ENCODE data around the gene HP1BP3. TPM values are rescaled to one million over a fixed set of nuclear protein-coding genes. Genes with fewer than 3 reads are reported as not detected.

The HP1BP3 gene
- total and polyA plus RNA-seq, 4 donors = 34.8 to 115 (median 72.7) TPM

DNA sequence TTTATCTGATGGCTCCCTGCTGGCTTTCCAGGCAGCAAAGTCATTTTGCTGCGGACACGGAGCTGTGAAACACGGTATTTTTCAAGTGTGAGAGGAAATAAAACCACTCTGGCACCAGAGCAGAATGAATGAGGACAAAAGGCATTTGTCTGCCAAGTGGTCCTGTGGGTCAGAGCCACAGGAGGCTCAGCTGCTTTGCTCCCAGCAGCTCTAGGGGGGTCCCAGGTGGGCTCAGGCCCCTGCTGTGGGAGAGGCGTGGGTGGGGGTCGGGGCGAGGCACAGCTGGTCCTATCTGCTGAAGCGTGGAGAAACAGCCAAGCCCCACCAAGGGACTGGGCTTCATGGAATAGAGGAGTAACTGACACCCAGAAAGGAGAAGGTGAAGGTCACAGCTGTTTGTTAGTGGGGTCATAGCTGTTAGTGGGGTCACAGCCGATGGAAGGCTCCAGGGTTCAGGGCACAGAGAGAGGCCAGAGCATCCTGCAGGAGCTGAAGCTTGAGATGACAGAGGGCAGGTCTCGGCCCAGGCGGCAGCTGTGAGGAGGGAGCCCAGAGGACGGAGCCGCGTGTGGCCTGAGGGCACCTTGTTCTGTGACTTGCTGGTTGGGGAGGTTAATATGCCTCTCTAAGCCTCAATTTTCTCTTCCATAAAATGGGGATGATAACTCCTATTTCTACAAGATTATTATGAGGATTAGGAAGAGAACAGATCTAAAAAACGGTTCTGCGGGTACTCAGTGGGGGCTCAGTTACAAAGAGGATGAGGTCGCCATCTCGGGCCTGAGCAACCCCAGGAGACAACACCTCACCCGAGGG, 76.4 kb downstream of the HP1BP3 start:
- no peak for DNase-seq (ENCODE audit: low spot score)
- Histone ChIP-seq H3K27me3 (ENCODE audit: control insufficient read depth in 4 of 4, insufficient read depth in 4 of 4, low read length in 3 of 4) (no peaks in the 10 kb centered on the region), H3K36me3 (ENCODE audit: control insufficient read depth in 4 of 4, insufficient read depth in 3 of 4, low read depth in 1 of 4, low read length in 3 of 4) (no peaks in the 10 kb centered on the region), H3K4me1 (ENCODE audit: control insufficient read depth in 4 of 4, insufficient read depth in 4 of 4, low read length in 3 of 4) (no peaks in the 10 kb centered on the region), H3K9ac (ENCODE audit: low read depth in 1 of 2, low read length in 2 of 2) (no peak overlapping the region), H3K9me3 (ENCODE audit: control insufficient read depth in 4 of 4, low read length in 3 of 4) (no peaks in the 10 kb centered on the region), H3K4me3 (ENCODE audit: low read depth in 1 of 3, low read length in 3 of 3) (no peak overlapping the region), H3K27ac (ENCODE audit: low read depth in 1 of 2, low read length in 2 of 2) (no peak overlapping the region)
- 83% methylated on average over 18 of the region's 18 CpGs for WGBS
- TF ChIP-seq SP1 (IDR thresholded peaks at IDR 0.05) (no peak), HNF4A (conservative IDR thresholded peaks at IDR 0.05) (no peak), EGR1 (IDR thresholded peaks at IDR 0.05; ENCODE audit: low read depth in 2 of 2) (no peak), RAD21 (IDR thresholded peaks at IDR 0.05) (no peak), HNF4G (IDR thresholded peaks at IDR 0.05) (no peak), FOXA1 (IDR thresholded peaks at IDR 0.05) (no peak), NR2F2 (IDR thresholded peaks at IDR 0.05) (no peak)
- TF ChIP-seq, protein P1, sequence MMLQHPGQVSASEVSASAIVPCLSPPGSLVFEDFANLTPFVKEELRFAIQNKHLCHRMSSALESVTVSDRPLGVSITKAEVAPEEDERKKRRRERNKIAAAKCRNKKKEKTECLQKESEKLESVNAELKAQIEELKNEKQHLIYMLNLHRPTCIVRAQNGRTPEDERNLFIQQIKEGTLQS (IDR thresholded peaks at IDR 0.05) = no peak
- TF ChIP-seq, protein P2, sequence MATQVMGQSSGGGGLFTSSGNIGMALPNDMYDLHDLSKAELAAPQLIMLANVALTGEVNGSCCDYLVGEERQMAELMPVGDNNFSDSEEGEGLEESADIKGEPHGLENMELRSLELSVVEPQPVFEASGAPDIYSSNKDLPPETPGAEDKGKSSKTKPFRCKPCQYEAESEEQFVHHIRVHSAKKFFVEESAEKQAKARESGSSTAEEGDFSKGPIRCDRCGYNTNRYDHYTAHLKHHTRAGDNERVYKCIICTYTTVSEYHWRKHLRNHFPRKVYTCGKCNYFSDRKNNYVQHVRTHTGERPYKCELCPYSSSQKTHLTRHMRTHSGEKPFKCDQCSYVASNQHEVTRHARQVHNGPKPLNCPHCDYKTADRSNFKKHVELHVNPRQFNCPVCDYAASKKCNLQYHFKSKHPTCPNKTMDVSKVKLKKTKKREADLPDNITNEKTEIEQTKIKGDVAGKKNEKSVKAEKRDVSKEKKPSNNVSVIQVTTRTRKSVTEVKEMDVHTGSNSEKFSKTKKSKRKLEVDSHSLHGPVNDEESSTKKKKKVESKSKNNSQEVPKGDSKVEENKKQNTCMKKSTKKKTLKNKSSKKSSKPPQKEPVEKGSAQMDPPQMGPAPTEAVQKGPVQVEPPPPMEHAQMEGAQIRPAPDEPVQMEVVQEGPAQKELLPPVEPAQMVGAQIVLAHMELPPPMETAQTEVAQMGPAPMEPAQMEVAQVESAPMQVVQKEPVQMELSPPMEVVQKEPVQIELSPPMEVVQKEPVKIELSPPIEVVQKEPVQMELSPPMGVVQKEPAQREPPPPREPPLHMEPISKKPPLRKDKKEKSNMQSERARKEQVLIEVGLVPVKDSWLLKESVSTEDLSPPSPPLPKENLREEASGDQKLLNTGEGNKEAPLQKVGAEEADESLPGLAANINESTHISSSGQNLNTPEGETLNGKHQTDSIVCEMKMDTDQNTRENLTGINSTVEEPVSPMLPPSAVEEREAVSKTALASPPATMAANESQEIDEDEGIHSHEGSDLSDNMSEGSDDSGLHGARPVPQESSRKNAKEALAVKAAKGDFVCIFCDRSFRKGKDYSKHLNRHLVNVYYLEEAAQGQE (IDR thresholded peaks at IDR 0.05) = no peak
- TF ChIP-seq, protein P3, sequence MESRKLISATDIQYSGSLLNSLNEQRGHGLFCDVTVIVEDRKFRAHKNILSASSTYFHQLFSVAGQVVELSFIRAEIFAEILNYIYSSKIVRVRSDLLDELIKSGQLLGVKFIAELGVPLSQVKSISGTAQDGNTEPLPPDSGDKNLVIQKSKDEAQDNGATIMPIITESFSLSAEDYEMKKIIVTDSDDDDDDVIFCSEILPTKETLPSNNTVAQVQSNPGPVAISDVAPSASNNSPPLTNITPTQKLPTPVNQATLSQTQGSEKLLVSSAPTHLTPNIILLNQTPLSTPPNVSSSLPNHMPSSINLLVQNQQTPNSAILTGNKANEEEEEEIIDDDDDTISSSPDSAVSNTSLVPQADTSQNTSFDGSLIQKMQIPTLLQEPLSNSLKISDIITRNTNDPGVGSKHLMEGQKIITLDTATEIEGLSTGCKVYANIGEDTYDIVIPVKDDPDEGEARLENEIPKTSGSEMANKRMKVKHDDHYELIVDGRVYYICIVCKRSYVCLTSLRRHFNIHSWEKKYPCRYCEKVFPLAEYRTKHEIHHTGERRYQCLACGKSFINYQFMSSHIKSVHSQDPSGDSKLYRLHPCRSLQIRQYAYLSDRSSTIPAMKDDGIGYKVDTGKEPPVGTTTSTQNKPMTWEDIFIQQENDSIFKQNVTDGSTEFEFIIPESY (IDR thresholded peaks at IDR 0.05) = no peak
- TF ChIP-seq, protein P4, sequence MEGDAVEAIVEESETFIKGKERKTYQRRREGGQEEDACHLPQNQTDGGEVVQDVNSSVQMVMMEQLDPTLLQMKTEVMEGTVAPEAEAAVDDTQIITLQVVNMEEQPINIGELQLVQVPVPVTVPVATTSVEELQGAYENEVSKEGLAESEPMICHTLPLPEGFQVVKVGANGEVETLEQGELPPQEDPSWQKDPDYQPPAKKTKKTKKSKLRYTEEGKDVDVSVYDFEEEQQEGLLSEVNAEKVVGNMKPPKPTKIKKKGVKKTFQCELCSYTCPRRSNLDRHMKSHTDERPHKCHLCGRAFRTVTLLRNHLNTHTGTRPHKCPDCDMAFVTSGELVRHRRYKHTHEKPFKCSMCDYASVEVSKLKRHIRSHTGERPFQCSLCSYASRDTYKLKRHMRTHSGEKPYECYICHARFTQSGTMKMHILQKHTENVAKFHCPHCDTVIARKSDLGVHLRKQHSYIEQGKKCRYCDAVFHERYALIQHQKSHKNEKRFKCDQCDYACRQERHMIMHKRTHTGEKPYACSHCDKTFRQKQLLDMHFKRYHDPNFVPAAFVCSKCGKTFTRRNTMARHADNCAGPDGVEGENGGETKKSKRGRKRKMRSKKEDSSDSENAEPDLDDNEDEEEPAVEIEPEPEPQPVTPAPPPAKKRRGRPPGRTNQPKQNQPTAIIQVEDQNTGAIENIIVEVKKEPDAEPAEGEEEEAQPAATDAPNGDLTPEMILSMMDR (IDR thresholded peaks at IDR 0.05; ENCODE audit: low read depth, low read length, missing input control) = no peak

DNA sequence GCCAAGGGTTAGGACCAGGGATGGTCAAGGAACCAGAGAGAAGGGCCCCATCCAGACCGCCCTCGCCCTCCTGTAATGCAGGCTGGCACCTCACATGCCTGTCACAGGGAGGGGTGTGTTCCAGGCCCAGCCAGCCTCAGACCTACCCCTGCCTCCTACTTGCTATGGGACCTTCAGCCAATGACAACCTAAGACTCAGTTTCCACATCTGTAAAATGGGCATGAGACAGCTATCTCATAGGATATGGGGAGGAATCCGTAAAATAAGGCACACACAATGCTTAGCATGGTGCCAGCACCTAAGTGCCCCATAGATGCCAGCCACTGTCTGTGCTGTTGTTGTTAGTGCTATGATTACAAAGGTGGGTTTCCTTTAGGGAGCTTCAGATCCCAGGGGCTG, 77.2 kb downstream of the HP1BP3 start:
- WGBS = 97% methylated on average over 3 of the region's 3 CpGs
- no peak for TF ChIP-seq RAD21 (IDR thresholded peaks at IDR 0.05)
- TF ChIP-seq NR2F2 (IDR thresholded peaks at IDR 0.05) = no peak
- TF ChIP-seq, protein P3 (IDR thresholded peaks at IDR 0.05) = no peak
- TF ChIP-seq, protein P2 (IDR thresholded peaks at IDR 0.05) = no peak
- no peak for TF ChIP-seq SP1 (IDR thresholded peaks at IDR 0.05)
- TF ChIP-seq JUND (IDR thresholded peaks at IDR 0.05) = no peak
- TF ChIP-seq GABPA (IDR thresholded peaks at IDR 0.05 in 1 of 2, conservative IDR thresholded peaks at IDR 0.05 in 1 of 2) = no peak
- no peak for TF ChIP-seq HNF4G (IDR thresholded peaks at IDR 0.05)
- no peak for TF ChIP-seq RXRA (IDR thresholded peaks at IDR 0.05)
- TF ChIP-seq HNF4A (conservative IDR thresholded peaks at IDR 0.05) = no peak
- no peak for TF ChIP-seq TAF1 (conservative IDR thresholded peaks at IDR 0.05)
- no peak overlapping the region for H3K4me3 ChIP-seq (ENCODE audit: low read depth in 1 of 3, low read length in 3 of 3)
- H3K9ac ChIP-seq (ENCODE audit: low read depth in 1 of 2, low read length in 2 of 2) = no peak overlapping the region
- no peaks in the 10 kb centered on the region for H3K9me3 ChIP-seq (ENCODE audit: control insufficient read depth in 4 of 4, low read length in 3 of 4)
- no peaks in the 10 kb centered on the region for H3K27me3 ChIP-seq (ENCODE audit: control insufficient read depth in 4 of 4, insufficient read depth in 4 of 4, low read length in 3 of 4)
- H3K36me3 ChIP-seq (ENCODE audit: control insufficient read depth in 4 of 4, insufficient read depth in 3 of 4, low read depth in 1 of 4, low read length in 3 of 4) = no peaks in the 10 kb centered on the region
- H3K27ac ChIP-seq (ENCODE audit: low read depth in 1 of 2, low read length in 2 of 2) = no peak overlapping the region
- no peaks in the 10 kb centered on the region for H3K4me1 ChIP-seq (ENCODE audit: control insufficient read depth in 4 of 4, insufficient read depth in 4 of 4, low read length in 3 of 4)
- DNase-seq (ENCODE audit: low spot score) = no peak
